Mucosa of rectum (tissue), 2 donors: ENCODE measurements around the gene PRPF4.

Source experiments
- H3K27ac ChIP-seq, 2 donors: one replicate each; pipeline ENCODE4 v1.7.0; 2013; ENCODE audit warnings: inconsistent platforms in 2 of 2, low read depth in 2 of 2, low read length in 2 of 2
- H3K27me3 ChIP-seq, 2 donors: one replicate each; pipeline ENCODE4 v1.7.0; 2013; ENCODE audit warnings: low read length in 2 of 2; ENCODE audit not compliant: control insufficient read depth in 2 of 2, insufficient read depth in 2 of 2
- H3K36me3 ChIP-seq, 2 donors: one replicate each; pipeline ENCODE4 v1.7.0; 2013; ENCODE audit warnings: low read length in 2 of 2; ENCODE audit not compliant: control insufficient read depth in 2 of 2, insufficient read depth in 2 of 2
- H3K4me1 ChIP-seq, 2 donors: one replicate each; pipeline ENCODE4 v1.7.0; 2013; ENCODE audit warnings: low read length in 2 of 2, mild to moderate bottlenecking in 1 of 2; ENCODE audit not compliant: control insufficient read depth in 2 of 2, insufficient read depth in 2 of 2
- H3K4me3 ChIP-seq, 2 donors: one replicate each; pipeline ENCODE4 v1.7.0; 2013; ENCODE audit warnings: low read length in 2 of 2
- H3K9ac ChIP-seq, 2 donors: one replicate each; pipeline ENCODE4 v1.7.0; 2013; ENCODE audit warnings: low read length in 2 of 2, low read depth in 1 of 2, mild to moderate bottlenecking in 1 of 2
- H3K9me3 ChIP-seq, 2 donors: one replicate each; pipeline ENCODE4 v1.7.0; 2013; ENCODE audit warnings: low read length in 2 of 2; ENCODE audit not compliant: control insufficient read depth in 2 of 2
- donor health status: healthy.
- donor health status: Normal muscosa, but diverticular disease.

Gene PRPF4

DNA sequence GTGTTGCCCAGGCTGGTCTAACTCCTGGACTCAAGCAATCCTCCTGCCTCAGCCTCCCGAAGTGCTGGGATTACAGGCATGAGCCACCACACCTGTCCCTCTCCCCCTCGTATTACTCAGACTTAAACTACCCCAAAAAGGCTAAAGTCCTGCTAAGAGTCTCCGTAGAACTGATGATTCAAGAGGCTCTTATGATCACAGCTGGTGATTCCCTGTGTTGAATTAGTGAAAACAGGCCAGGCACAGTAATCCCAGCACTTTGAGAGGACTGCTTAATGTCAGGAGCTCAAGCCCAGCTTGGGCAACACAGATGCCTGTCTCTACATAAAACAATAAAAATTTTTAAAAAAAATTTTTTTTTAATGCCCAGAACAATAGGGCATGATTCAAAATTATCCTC is 9.3 kb upstream of the PRPF4 start:
- Histone ChIP-seq H3K27me3 (no peaks in the 10 kb centered on the region), H3K9me3 (no peaks in the 10 kb centered on the region), H3K27ac (no peak overlapping the region), H3K4me3 (no peak overlapping the region), H3K4me1 (peaks cover 0 to 17% of the 10 kb centered on the region in 2 donors), H3K36me3 (peaks cover 18 to 34% of the 10 kb centered on the region in 2 donors), H3K9ac (no peak overlapping the region)

DNA sequence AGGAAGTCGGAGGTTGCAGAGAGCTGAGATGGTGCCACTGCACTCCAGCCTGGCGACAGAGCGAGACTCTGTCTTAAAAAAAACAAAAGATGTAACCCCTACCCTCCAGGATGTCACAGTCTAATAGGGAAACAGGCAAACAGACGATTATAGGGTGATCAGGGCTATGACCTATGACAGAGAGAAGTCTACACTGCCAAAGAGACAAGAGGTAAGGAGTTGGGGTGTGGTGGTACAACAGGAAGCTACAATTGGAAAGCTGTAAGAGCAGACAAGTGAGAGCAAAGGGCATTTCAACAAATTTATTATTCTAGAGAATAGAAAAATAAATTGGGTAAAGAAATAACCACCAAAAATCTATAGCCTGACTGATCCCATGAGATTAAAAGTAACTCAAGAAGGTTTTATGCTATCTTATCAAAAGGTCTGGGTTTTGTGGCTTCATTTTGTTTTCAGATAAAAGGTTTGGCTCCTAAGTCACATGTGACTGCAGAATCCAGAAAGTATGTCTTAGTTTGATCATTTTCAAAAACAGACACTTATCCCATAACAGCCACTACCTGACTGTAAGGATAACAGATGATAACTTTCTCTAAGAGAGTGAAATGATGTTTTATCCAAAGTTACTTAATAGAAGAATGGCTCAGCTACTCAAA is 7.4 kb upstream of the PRPF4 start:
- no peak overlapping the region for H3K9ac ChIP-seq
- peaks cover 0 to 14% of the 10 kb centered on the region in 2 donors for H3K4me1 ChIP-seq
- no peak overlapping the region for H3K27ac ChIP-seq
- no peaks in the 10 kb centered on the region for H3K9me3 ChIP-seq
- H3K4me3 ChIP-seq, result no peak overlapping the region
- H3K36me3 ChIP-seq, result peaks cover 28 to 43% of the 10 kb centered on the region in 2 donors
- no peaks in the 10 kb centered on the region for H3K27me3 ChIP-seq

DNA sequence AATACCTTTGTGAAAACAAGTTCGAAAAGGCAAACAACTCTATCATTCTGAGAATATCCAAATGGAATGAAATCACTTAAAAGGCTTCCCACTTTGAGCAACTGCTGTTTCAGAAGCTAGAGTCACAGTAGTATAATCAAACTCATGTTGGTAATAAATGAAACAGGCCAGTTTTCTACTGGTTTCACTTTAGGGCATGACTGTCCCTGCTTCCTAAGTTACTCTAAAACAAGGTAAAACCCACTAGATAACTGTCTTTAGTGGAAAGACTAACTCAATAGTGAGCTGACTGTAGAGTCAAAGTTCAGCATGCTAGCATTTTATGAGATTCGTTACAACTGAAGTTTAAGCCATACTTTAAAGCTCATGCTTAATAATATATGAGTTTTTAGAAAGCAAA is 6.1 kb upstream of the PRPF4 start:
- H3K36me3 ChIP-seq, result peaks cover 28 to 44% of the 10 kb centered on the region in 2 donors
- no peaks in the 10 kb centered on the region for H3K27me3 ChIP-seq
- H3K4me3 ChIP-seq, result no peak overlapping the region
- H3K4me1 ChIP-seq, result peaks cover 0 to 17% of the 10 kb centered on the region in 2 donors
- H3K9me3 ChIP-seq, result no peaks in the 10 kb centered on the region
- no peak overlapping the region for H3K27ac ChIP-seq
- H3K9ac ChIP-seq, result no peak overlapping the region

DNA sequence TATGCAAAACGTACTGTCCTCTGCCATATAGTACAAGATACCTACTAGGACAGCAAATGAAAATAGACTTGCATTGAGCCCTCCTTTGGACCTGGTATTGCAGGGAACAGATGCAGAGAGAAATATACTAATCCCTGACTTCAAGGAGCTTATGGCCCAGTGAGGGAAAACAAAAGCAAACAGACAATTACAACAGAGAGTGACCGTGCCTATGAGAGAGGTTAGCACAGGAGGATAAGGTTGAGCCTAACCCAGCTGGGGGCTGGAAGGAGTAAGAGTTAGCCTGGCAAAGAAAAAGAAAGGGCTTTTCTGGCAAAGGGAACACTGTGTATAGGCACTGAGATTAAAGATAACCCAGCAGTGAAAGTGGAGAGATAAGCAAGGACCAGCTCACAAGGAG is 5.6 kb upstream of the PRPF4 start:
- Histone ChIP-seq H3K36me3 (peaks cover 28 to 41% of the 10 kb centered on the region in 2 donors), H3K9me3 (no peaks in the 10 kb centered on the region), H3K4me3 (no peak overlapping the region), H3K27ac (no peak overlapping the region), H3K9ac (no peak overlapping the region), H3K27me3 (no peaks in the 10 kb centered on the region), H3K4me1 (peaks cover 0 to 19% of the 10 kb centered on the region in 2 donors)

DNA sequence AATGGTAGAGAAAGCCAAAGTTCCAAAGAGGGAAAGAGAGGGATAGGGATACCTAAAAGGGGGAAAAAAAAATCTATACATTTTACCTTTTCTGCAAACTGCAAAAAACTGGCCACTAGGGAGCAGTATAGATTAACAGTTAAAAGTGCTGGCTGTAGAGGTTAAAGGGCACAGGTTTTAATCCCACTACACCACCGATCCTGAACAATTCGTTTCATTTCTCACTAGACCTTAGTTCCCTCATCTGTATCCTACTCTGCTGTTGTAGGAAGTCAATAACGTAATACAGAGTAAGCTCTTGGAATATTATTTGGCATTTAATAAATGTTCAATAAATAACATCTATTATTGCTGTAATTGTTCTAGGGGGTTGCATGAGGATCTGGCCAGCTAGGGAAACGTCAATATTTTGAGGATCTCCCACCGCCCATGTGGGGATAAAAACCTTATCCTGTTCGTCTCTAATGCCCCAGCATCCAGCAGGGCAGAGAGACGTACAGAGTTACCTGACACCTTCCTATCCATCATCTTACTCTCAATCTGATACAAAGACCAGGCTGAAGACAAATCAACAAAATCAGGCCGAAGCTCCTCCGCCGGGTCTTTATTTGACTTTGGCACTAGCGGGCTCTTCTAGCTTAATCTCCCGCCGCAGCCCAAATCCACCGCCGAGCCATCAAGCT is 843 bp upstream of the PRPF4 start:
- H3K36me3 ChIP-seq, result peaks cover 35 to 48% of the 10 kb centered on the region in 2 donors

DNA sequence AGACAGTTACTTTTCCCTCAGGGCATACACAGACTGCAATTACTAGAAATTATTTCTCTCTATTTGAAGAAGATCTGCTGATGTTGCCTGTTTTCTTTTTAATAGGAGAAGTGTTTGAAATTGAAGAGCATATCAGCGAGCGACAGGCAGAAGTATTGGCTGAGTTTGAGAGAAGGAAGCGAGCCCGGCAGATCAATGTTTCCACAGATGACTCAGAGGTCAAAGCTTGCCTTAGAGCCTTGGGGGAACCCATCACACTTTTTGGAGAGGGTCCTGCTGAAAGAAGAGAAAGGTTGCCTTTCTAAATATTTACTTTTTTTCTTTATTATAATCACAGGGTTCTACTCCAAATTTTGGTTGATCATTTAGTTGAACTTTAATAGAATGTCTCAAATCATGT is 3.4 kb downstream of the PRPF4 start:
- Histone ChIP-seq H3K36me3 (peaks cover 41 to 55% of the 10 kb centered on the region in 2 donors), H3K4me1 (peaks cover 5 to 11% of the 10 kb centered on the region in 2 donors)

More for the DNA sequence above, 843 bp upstream of the PRPF4 start:
- peak overlapping the region; percentile 91 to 95 for H3K27ac ChIP-seq
- H3K9ac ChIP-seq, result peak overlapping the region; percentile 94 to 99
- H3K4me1 ChIP-seq, result peaks cover 5 to 17% of the 10 kb centered on the region in 2 donors
- no peaks in the 10 kb centered on the region for H3K27me3 ChIP-seq
- H3K9me3 ChIP-seq, result no peaks in the 10 kb centered on the region
- peak overlapping the region; percentile 99 for H3K4me3 ChIP-seq

DNA sequence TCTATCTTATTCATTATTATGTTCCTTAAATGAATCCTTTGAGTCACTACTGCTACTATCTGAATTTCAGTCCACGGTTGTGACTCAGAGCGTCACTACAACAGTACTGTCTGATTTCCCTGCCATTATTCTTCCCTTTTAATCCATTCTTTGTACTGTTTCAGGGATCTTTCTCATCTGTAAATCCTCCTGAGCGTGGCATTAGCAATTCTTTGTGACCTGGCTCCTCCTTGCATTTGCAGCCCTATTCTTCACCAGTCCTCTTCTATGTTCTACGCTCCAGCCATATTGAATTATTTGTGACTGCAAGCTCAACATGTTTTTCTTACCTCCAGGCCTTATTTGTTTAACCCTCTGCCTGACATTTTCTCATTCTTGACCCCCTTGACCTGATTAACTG is 5.9 kb downstream of the PRPF4 start:
- H3K9ac ChIP-seq, result no peak overlapping the region
- H3K27me3 ChIP-seq, result no peaks in the 10 kb centered on the region
- H3K4me3 ChIP-seq, result no peak overlapping the region
- peaks cover 2% of the 10 kb centered on the region in 2 donors for H3K4me1 ChIP-seq
- no peak overlapping the region for H3K27ac ChIP-seq
- peaks cover 61 to 76% of the 10 kb centered on the region in 2 donors for H3K36me3 ChIP-seq
- no peaks in the 10 kb centered on the region for H3K9me3 ChIP-seq

More for the DNA sequence above, 3.4 kb downstream of the PRPF4 start:
- Histone ChIP-seq H3K27ac (no peak overlapping the region), H3K27me3 (no peaks in the 10 kb centered on the region), H3K9ac (no peak overlapping the region), H3K4me3 (no peak overlapping the region), H3K9me3 (no peaks in the 10 kb centered on the region)

DNA sequence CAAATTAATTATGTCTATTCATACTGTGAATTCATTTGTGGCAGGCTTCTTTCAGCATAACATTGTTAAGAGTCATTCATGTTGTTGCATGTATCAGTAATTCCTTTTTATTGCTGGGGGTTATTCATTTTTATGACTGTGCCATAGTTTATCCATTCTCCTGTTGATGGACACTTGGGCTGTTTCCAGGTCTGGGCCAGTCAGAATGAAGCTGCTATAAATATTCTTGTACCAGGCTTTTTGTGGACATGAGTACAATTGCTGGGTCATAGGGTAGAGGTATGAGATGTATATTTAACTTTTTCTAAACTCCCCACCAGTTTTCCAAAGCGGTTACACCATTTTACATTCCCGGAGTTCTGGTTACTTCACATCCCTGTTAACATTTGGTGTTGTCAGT is 13.6 kb downstream of the PRPF4 start:
- Histone ChIP-seq H3K4me3 (no peak overlapping the region), H3K4me1 (peaks cover 7 to 13% of the 10 kb centered on the region in 2 donors), H3K27me3 (no peaks in the 10 kb centered on the region), H3K9me3 (no peaks in the 10 kb centered on the region), H3K27ac (peak overlapping the region in 1 of 2 donors; percentile 0), H3K36me3 (peaks cover 66 to 78% of the 10 kb centered on the region in 2 donors), H3K9ac (no peak overlapping the region)

DNA sequence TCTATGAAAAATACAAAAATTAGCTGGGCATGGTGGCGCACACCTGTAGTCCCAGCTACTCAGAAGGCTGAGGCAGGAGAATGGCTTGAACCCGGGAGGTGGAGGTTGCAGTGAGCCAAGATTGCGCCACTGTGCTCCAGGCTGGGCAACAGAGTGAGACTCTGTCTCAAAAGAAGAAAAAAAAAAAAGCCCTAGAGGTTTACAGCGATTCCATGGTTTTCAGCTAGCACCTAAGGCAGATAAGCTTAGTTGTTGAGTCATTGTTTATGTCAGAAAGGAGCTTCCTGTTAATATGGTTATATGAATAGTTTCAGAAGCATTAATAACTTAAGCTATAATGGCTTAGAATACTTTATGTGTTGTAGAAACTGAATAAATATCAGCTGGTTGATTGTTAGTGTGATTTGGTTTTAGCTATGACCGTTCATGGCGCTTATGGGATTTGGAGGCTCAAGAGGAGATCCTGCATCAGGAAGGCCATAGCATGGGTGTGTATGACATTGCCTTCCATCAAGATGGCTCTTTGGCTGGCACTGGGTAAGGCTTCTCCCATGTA is 14.7 kb downstream of the PRPF4 start:
- Histone ChIP-seq H3K4me1 (peaks cover 7 to 13% of the 10 kb centered on the region in 2 donors), H3K9ac (no peak overlapping the region), H3K9me3 (no peaks in the 10 kb centered on the region), H3K36me3 (peaks cover 57 to 68% of the 10 kb centered on the region in 2 donors), H3K27ac (no peak overlapping the region), H3K4me3 (no peak overlapping the region), H3K27me3 (no peaks in the 10 kb centered on the region)

DNA sequence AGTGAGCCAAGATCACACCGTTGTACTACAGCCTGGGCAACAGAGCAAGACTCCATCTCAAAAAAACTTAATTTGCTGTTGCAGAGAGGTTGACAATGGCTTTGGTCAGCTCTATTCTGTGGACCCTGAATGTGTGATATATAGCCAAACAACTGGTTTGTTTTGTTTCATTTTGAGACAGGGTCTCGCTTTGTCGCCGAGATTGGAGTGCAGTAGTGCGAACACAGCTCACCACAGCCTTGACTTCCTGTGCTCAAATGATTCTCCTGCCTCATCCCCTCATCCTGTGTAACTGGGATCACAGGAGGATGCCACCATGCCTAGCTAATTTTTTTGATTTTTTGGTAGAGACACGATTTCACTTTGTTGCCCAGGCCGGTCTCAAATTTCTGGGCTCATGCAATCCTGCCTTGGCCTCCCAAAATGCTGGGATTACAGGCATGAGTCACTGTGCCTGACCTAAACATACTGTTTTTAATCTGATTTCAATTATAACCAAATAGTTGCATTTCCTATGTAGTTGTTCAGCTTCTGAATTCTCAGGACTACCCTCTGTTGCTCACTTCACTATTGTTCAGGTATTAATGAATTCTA is 17.9 kb downstream of the PRPF4 start:
- Histone ChIP-seq H3K4me3 (no peak overlapping the region), H3K9ac (no peak overlapping the region), H3K4me1 (peaks cover 7 to 13% of the 10 kb centered on the region in 2 donors), H3K9me3 (no peaks in the 10 kb centered on the region), H3K27ac (no peak overlapping the region), H3K27me3 (no peaks in the 10 kb centered on the region), H3K36me3 (peaks cover 36 to 44% of the 10 kb centered on the region in 2 donors)
